ENCODE data around the gene RSKR.
A peak's percentile ranks its signal among the peaks of the same experiment; 100 is the strongest.
"Not testable (repeated sequence)": the region's sequence is repeated elsewhere in the genome, so short reads cannot be mapped to it uniquely, and the experiment has no call there.

The RSKR gene

GRCh38 chr17:28576016-28576415, 38.0 kb downstream of the RSKR start:
- not testable (repeated sequence) for ATAC-seq, H3K27me3 Mint-ChIP-seq, H3K9me3 Mint-ChIP-seq
- peak overlapping the region; percentile 86 for H3K27ac Mint-ChIP-seq
- peak overlapping the region; percentile 81 for H3K4me3 Mint-ChIP-seq
- H3K4me1 Mint-ChIP-seq: peaks cover 30% of the 10 kb centered on the region
- H3K36me3 Mint-ChIP-seq: peaks cover 15% of the 10 kb centered on the region

GRCh38 chr17:28575126-28575795, 38.7 kb downstream of the RSKR start:
- no peaks in the 10 kb centered on the region for H3K9me3 Mint-ChIP-seq
- no peak overlapping the region for H3K27ac Mint-ChIP-seq
- H3K27me3 Mint-ChIP-seq: no peaks in the 10 kb centered on the region
- no peak overlapping the region for H3K4me3 Mint-ChIP-seq
- H3K36me3 Mint-ChIP-seq: peaks cover 13% of the 10 kb centered on the region
- peaks cover 36% of the 10 kb centered on the region for H3K4me1 Mint-ChIP-seq
- no peak for ATAC-seq

- Mint-ChIP-seq H3K36me3 (peaks cover 10% of the 10 kb centered on the region), H3K27me3 (no peaks in the 10 kb centered on the region), H3K27ac (no peak overlapping the region), H3K9me3 (no peaks in the 10 kb centered on the region), H3K4me1 (peaks cover 43% of the 10 kb centered on the region), H3K4me3 (no peak overlapping the region)
- no peak for ATAC-seq
Measured at GRCh38 chr17:28574526-28574925, 39.5 kb downstream of the RSKR start.

- Mint-ChIP-seq H3K36me3 (peaks cover 10% of the 10 kb centered on the region), H3K27ac (no peak overlapping the region), H3K4me1 (peaks cover 47% of the 10 kb centered on the region), H3K4me3 (no peak overlapping the region), H3K9me3 (no peaks in the 10 kb centered on the region), H3K27me3 (no peaks in the 10 kb centered on the region)
- no peak for ATAC-seq
Measured at GRCh38 chr17:28573966-28574480, 40.0 kb downstream of the RSKR start.

- Mint-ChIP-seq H3K36me3 (peaks cover 12% of the 10 kb centered on the region), H3K9me3 (no peaks in the 10 kb centered on the region), H3K27ac (no peak overlapping the region), H3K4me1 (peaks cover 50% of the 10 kb centered on the region), H3K27me3 (no peaks in the 10 kb centered on the region), H3K4me3 (no peak overlapping the region)
- ATAC-seq: no peak
Measured at GRCh38 chr17:28573521-28573920, 40.5 kb downstream of the RSKR start.

- peak overlapping the region; percentile 81 for H3K27ac Mint-ChIP-seq
- H3K27me3 Mint-ChIP-seq: no peaks in the 10 kb centered on the region
Measured at GRCh38 chr17:28573040-28573380, 41.0 kb downstream of the RSKR start.

GRCh38 chr17:28572259-28573039, 41.5 kb downstream of the RSKR start:
- peaks cover 61% of the 10 kb centered on the region for H3K4me1 Mint-ChIP-seq
- no peaks in the 10 kb centered on the region for H3K27me3 Mint-ChIP-seq
- peak overlapping the region; percentile 81 for H3K27ac Mint-ChIP-seq
- H3K36me3 Mint-ChIP-seq: peaks cover 22% of the 10 kb centered on the region
- ATAC-seq: no peak
- H3K9me3 Mint-ChIP-seq: no peaks in the 10 kb centered on the region
- peak overlapping the region; percentile 96 for H3K4me3 Mint-ChIP-seq

More at GRCh38 chr17:28573040-28573380, 41.0 kb downstream of the RSKR start:
- no peak for ATAC-seq
- H3K4me3 Mint-ChIP-seq: no peak overlapping the region
- H3K36me3 Mint-ChIP-seq: peaks cover 17% of the 10 kb centered on the region
- peaks cover 55% of the 10 kb centered on the region for H3K4me1 Mint-ChIP-seq
- no peaks in the 10 kb centered on the region for H3K9me3 Mint-ChIP-seq

- no peaks in the 10 kb centered on the region for H3K27me3 Mint-ChIP-seq
- ATAC-seq: peak; percentile 98
- peaks cover 60% of the 10 kb centered on the region for H3K4me1 Mint-ChIP-seq
- peak within 1 kb of the TSS; percentile 96 for H3K4me3 Mint-ChIP-seq
- H3K27ac Mint-ChIP-seq: peak within 1 kb of the TSS; percentile 81
- H3K9me3 Mint-ChIP-seq: no peaks in the 10 kb centered on the region
- H3K36me3 Mint-ChIP-seq: peaks cover 22% of the 10 kb centered on the region
Measured at GRCh38 chr17:28571361-28572122, 42.4 kb downstream of the RSKR start, which contains the start of gene PIGS. Gene PIGS, minus strand, starts transcription at chr17:28571524. Its CDS starts 28 bp downstream, at chr17:28571496.

GRCh38 chr17:28570716-28571360, 43.1 kb downstream of the RSKR start:
- peak; percentile 56 for ATAC-seq
- Mint-ChIP-seq H3K4me1 (peaks cover 53% of the 10 kb centered on the region), H3K27me3 (no peaks in the 10 kb centered on the region), H3K27ac (peak overlapping the region; percentile 81), H3K36me3 (peaks cover 22% of the 10 kb centered on the region), H3K9me3 (no peaks in the 10 kb centered on the region), H3K4me3 (peak overlapping the region; percentile 96)

GRCh38 chr17:28569446-28569845, 44.5 kb downstream of the RSKR start:
- H3K4me1 Mint-ChIP-seq: peaks cover 50% of the 10 kb centered on the region

GRCh38 chr17:28567604-28568003, 46.4 kb downstream of the RSKR start:
- H3K27ac Mint-ChIP-seq: peak overlapping the region; percentile 17
- no peaks in the 10 kb centered on the region for H3K9me3 Mint-ChIP-seq
- no peaks in the 10 kb centered on the region for H3K27me3 Mint-ChIP-seq
- peak; percentile 66 for ATAC-seq
- peak overlapping the region; percentile 6 for H3K4me3 Mint-ChIP-seq
- peaks cover 46% of the 10 kb centered on the region for H3K4me1 Mint-ChIP-seq
- peaks cover 25% of the 10 kb centered on the region for H3K36me3 Mint-ChIP-seq

More at GRCh38 chr17:28569446-28569845, 44.5 kb downstream of the RSKR start:
- no peaks in the 10 kb centered on the region for H3K27me3 Mint-ChIP-seq
- no peak overlapping the region for H3K4me3 Mint-ChIP-seq
- peak overlapping the region; percentile 9 for H3K27ac Mint-ChIP-seq
- H3K36me3 Mint-ChIP-seq: peaks cover 21% of the 10 kb centered on the region
- no peaks in the 10 kb centered on the region for H3K9me3 Mint-ChIP-seq
- no peak for ATAC-seq

GRCh38 chr17:28563475-28563874, 50.5 kb downstream of the RSKR start:
- Mint-ChIP-seq H3K9me3 (no peaks in the 10 kb centered on the region), H3K4me1 (peaks cover 16% of the 10 kb centered on the region), H3K27ac (no peak overlapping the region), H3K4me3 (no peak overlapping the region), H3K27me3 (no peaks in the 10 kb centered on the region), H3K36me3 (peaks cover 49% of the 10 kb centered on the region)
- no peak for ATAC-seq
